Measurements from ENCODE around the gene SIPA1L2. TPM values are rescaled to one million over a fixed set of nuclear protein-coding genes. Genes with fewer than 3 reads are reported as not detected.

SIPA1L2 gene
- total and polyA plus RNA-seq, 2 of the 4 experiments (the other 2 are of a cell fraction): 7.1 to 13.4 TPM

GRCh38 chr1:232600424-232601258, 29.3 kb downstream of the SIPA1L2 start (continued):
- TF ChIP-seq, protein P1, sequence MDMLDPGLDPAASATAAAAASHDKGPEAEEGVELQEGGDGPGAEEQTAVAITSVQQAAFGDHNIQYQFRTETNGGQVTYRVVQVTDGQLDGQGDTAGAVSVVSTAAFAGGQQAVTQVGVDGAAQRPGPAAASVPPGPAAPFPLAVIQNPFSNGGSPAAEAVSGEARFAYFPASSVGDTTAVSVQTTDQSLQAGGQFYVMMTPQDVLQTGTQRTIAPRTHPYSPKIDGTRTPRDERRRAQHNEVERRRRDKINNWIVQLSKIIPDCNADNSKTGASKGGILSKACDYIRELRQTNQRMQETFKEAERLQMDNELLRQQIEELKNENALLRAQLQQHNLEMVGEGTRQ (IDR thresholded peaks at IDR 0.05; ENCODE audit: low read depth, low read length): no peak

Measured in IMR-90 (cell line).